GM18870 (cell line): ENCODE results near the gene UBE2D3.

Experiments
- ATAC-seq: cut with Tn5 transposase; IDR thresholded peaks from one replicate; pipeline ENCODE4 v1.9.1; 2021; ENCODE audit warnings: moderate library complexity; ENCODE audit not compliant: unreplicated experiment

Gene UBE2D3

DNA sequence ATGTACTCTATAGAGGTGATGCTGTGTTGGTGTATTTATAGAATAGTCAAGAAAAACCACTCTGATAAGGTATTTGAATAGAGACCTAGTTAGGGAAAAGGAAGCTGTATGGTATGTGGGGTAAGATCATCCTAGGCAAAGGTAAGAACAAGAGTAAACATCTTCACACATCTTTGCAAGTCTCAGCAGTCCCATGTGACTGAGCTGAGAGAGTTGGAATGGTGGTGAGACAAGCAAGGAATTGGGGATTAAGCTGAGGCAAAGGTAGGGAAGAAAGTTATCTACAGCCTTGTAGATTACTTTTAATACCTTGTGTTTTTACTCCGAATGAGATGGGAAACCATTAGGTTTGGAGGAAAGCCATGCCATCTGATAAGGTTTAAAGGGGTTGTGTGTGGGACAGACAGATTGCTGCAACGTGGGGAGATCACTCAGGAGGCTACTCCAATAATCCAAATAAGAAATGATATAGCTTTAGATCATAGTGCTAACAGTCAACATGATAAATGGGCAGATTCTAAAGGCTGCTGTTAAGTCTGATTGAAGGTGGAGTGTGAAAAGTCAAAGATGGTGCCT is 34.9 kb downstream of the UBE2D3 start:
- ATAC-seq: no peak

DNA sequence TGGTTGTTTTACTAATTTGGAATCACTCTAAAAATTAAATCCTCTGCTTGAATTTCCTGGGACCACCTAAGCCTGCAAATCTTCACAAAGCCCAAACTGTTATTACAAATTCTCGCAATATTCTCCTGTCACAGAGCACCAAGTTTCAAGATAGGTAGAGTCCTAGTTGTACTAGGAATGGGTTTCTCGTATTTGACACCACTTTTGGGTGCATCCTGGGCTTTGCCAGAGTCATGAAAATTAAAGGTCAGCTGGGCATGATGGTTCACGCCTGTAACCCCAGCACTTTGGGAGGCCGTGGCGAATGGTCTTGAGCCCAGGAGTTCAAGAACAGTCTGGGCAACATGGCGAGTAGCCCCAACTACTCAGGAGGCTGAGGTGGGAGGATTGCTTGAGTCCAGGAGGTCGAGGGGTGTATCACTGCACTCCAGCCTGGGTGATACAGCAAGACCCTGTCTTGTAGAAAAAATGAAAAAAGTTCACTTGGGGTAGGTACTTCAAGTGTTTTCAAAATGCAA is 36.0 kb downstream of the UBE2D3 start:
- no peak for ATAC-seq

DNA sequence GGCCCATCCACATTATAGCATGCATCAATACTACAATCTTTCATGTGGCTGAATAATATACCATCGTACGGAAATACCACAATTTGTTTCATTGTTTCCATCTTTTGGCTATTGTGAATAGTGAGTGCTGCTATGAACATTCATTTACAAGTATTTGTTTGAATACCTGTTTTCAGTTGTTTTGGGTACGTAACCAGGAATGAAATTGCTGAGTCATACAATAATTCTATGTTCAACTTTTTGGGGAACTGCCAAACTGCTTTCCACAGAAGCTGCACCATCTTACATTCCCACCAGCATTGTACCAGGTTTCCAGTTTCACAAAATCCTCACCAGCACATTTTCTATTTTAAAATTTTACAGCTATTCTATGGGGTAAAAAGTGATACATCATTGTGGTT is 38.0 kb downstream of the UBE2D3 start:
- no peak for ATAC-seq

- ATAC-seq: no peak
Observed at GRCh38 chr4:102787944-102788343, 39.4 kb downstream of the UBE2D3 start.

GRCh38 chr4:102787096-102787881 is 40.1 kb downstream of the UBE2D3 start:
- no peak for ATAC-seq

GRCh38 chr4:102786279-102786678 is 41.1 kb downstream of the UBE2D3 start:
- no peak for ATAC-seq

DNA sequence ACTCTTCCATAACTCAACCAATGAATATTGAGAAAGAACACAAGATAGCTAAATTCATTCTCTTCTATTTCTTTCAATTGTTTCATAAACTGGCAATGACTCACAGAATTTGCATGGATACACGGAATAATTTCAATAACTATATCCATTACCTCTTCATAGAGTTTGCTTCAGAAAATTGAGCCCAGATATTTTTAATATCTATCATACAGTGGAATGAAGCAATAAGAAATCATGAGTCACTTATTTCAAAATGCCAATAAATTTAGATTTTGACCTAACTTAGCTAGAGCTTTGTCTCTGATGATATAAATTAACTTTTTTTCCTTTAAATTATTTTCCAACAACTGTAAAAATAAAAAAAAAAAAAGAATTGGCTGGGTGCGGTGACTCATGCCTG is 44.3 kb downstream of the UBE2D3 start:
- ATAC-seq: no peak

DNA sequence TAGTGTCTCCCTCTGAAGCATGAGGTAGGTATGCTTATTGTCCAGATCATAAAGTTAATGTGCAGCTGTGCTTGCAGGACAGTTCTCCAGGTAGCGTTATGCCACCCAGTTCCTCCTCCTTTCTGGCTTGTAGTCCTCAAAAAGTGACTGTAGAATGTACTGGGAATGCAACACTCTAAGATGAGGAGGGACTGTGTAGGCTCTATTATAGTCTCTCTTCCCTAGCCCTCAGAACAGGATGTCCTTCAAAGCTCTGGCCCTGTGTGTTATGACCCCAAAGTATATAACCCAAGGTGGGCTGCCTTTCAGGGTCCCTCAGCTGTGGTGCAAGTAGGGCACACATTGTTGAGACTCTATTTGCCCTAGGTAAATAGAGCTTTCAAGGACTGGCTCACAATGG is 45.8 kb downstream of the UBE2D3 start:
- no peak for ATAC-seq

GRCh38 chr4:102780476-102781144 is 46.7 kb downstream of the UBE2D3 start:
- no peak for ATAC-seq

GRCh38 chr4:102779204-102779603 is 48.1 kb downstream of the UBE2D3 start:
- no peak for ATAC-seq

DNA sequence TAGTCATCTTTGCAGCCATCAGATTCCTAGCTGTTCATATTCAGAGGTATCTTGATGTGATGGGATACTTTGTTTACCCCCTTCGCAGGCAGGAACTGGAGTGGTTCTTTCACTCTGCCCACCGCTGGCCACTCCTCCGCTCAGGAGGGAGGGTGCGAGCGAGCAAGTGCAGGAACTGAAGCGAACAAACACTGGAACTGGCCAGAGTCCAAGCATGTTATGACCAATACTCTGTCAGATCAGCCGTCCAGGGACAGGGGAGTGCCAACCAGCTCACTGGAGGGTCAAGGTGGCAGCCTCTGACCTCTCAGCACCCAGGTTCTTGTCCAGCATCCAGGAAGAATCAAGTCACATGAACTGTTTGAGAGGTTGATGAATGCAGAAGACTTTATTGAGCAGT is 48.6 kb downstream of the UBE2D3 start:
- ATAC-seq: no peak

DNA sequence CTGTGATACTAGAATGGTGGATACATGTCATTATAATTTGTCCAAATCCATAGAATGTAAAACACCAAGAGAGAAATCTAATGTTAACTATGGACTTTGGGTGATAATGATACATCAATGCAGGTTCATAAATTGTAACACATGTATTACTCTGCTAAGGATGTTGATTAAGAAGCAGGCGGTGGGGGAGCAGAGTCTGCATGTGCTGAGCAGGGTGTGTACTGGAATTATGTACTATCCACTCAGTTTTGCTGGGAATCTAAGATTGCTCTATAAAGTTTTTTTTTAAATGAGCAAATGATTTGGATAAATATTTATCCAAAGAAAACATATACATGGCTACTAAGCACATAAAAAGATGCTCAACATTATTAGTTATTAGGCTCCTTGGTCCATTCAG is 51.5 kb downstream of the UBE2D3 start:
- no peak for ATAC-seq

DNA sequence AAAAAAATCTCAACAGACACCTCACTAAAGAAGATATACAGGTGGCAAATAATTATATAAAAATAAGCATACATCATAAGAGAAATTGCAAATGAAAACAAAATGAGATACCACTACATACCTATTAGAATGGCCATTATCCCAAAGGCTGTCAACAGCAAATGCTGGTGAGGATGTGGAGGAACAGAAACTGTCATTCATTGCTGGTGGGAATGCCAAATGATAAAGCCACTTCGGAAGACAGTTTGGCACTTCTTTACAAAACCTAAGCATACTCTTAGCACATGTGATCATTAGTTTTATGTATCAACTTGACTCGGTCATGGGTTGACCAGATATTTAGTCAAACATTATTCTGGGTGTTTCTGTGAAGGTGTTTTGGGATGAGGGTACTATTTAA is 53.1 kb downstream of the UBE2D3 start:
- no peak for ATAC-seq

DNA sequence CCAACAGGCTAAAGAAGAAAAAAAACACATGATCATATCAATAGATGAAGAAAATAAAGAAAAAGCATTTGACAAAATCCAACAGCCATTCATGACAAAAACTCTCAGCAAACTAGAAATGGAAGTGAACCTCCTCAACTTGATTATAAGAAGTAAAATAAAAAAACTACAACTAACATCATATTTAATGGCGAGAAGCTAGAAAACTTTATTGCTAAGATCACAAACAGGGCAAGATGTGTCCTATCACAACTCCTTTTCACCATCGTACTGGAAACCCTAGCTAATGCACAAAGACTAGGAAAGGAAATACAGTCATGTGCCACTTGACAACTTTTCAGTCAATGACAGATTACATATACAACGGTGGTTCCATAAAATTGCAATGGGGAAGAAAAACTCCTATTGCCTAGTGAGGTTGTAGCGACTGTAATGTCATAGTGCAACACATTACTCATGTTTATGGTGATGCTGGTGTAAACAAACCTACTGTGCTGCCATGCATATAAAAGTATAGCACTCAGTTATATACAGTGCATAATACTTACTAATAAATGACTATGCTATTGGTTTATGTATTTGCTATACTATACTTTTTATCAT is 54.5 kb downstream of the UBE2D3 start:
- ATAC-seq: no peak

DNA sequence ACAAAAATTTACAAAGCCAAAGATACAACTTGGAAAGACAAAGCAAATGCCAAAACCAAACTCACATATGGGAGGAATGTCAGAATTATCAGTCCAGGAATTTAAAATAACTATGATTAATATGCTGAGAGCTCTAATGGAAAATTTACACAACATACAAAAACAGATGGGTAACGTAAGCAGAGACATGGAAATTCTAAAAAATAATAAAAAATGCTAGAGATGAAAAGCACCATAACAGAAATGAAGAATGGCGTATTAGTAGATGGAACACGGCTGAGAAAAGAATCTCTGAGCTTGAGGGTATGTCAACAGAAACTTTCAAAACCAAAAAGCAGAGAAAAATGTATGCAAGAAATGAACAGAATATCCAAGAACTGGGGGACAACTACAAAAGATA is 62.5 kb downstream of the UBE2D3 start:
- ATAC-seq: no peak

GRCh38 chr4:102761906-102762305 is 65.4 kb downstream of the UBE2D3 start:
- no peak for ATAC-seq

DNA sequence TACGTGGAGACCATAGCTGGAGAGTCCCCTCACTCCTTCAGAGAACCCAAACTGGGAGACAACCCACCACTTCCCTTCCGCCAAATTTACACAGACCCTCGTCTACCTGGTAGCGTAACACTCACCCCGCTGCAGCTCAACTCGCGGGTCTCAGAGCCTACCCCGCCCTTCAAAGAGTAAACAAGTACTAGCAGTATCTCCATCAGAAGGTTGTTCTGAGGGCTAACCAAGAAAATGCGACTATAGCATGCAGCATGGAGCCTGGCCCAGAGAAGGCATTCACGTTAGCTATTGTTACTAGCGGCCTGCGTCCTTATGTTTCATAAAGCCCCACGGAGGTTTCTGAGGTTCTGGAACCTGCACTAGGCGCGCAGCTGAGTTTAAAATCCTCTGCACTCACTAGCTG is 66.1 kb downstream of the UBE2D3 start:
- ATAC-seq: peak; percentile 11

- peak; percentile 79 for ATAC-seq
Observed at GRCh38 chr4:102760645-102761295, 66.6 kb downstream of the UBE2D3 start, which contains the start of gene MANBA. MANBA (minus strand) TSS chr4:102760968; CDS start chr4:102760894, 74 bp downstream.

- peak; percentile 64 for ATAC-seq
Observed at GRCh38 chr4:102759831-102760644, 67.3 kb downstream of the UBE2D3 start.
